ENCODE measurements around the gene PPP1R17. TPM values are rescaled to one million over a fixed set of nuclear protein-coding genes. Genes with fewer than 3 reads are reported as not detected.

Gene PPP1R17
- total RNA-seq = not detected in 2 replicates

DNA sequence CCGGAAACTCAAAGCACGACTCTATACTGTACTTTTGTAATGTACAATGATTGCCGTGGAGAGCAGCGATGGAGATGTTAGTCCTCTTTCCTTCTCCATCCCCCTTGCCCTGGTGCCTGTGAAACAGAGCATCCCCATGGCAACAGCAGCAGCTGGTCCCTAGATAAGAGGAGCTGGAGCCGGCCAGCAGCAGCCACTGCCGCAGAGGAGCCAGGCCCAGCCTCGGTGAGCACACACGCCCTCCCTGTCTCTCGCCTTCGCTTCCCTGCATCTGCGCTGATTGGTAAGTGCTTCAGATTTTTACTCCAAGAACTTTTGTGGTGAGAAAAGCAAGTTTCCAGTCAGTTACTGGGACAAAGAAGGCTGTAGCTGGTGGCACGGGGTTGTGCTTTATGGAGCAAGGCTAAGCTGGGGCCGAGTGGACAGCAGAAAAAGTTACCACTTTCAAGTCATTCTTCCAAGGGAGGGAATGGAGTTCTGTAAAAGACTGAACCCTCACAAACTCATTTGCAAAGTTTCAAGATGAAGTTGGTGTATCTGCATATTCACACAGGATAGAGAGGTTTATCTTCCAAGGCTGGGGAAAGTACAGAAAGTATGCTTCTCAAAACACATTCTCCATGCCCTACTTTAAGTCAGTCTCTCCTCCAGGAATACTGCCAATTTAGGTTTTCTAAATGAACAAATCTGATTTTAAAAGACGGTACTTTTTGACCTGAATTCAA is at the start of gene PPP1R17:
Gene PPP1R17 (plus strand): TSS at position 192 of the 725 bp plus-strand sequence. CDS start 5,227 bp downstream, outside the sequence.
- DNase-seq (ENCODE audit: low read depth, low spot score) = no peak

DNA sequence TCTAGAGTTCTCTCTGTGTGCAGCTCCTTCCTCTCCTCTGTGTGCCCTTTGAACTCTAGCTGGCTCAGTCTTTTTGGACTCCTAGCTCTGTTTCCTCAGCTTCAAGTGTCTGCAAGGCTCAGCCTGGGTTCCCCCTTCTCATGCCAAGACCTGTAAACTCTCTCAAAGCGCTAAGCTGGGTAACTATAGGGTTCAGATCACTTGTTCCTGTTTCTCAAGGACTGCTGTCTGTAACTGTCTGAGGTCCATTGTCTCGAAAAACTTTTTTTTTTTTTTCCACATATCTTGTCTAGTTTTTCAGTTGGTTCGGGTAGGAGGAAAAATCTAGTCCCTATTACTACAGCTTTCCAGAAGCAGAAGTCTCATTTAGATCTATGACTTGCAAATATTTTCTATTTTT is 46.6 kb upstream of the PPP1R17 start:
- DNase-seq (ENCODE audit: low read depth, low spot score) = no peak

DNA sequence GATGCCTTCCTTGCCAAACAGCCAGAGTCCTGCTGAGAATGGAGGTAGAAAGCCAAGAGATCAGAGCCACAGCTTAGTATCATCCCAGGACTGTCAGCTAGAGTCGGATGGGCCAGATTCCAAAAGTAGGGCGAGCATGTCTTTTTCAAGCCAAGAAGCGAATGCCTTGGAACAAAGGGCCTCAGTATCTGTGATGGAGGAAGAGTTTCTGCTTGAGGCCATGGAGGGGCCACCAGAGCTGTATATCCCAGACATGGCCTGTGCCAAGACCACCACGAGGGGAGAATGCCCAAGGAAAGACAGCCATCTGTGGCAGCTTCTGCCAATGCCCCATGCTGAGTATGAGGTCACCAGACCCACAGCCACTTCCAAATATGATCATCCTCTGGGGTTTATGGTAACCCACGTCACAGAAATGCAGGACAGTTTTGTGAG is 44.3 kb upstream of the PPP1R17 start:
- no peak for DNase-seq (ENCODE audit: low read depth, low spot score)

- DNase-seq (ENCODE audit: low read depth, low spot score) = no peak
These were observed 40.1 kb upstream of the PPP1R17 start for GRCh38 chr7:31646942-31647341.

GRCh38 chr7:31647511-31647910 is 39.5 kb upstream of the PPP1R17 start:
- DNase-seq (ENCODE audit: low read depth, low spot score) = no peak

GRCh38 chr7:31648288-31648687 is 38.7 kb upstream of the PPP1R17 start:
- DNase-seq (ENCODE audit: low read depth, low spot score) = no peak

DNA sequence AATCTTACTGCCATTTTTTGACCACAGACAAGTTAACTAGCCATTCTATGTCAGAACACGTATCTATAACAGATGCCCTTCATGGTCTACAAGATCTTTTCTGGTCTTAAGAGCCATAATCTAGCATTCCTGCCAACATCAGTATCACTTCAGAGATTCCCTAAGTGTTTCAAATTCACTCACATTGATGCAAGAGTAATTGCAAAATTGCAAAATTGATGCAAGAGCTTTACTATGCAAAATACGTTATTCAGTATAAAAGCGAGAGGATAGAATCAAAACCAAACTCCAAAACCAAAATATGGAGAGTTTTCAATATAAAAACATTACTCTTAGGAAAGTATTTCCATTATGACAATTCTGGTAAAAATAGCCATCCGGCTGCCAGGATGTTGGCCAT is 38.1 kb upstream of the PPP1R17 start:
- DNase-seq (ENCODE audit: low read depth, low spot score) = no peak

DNA sequence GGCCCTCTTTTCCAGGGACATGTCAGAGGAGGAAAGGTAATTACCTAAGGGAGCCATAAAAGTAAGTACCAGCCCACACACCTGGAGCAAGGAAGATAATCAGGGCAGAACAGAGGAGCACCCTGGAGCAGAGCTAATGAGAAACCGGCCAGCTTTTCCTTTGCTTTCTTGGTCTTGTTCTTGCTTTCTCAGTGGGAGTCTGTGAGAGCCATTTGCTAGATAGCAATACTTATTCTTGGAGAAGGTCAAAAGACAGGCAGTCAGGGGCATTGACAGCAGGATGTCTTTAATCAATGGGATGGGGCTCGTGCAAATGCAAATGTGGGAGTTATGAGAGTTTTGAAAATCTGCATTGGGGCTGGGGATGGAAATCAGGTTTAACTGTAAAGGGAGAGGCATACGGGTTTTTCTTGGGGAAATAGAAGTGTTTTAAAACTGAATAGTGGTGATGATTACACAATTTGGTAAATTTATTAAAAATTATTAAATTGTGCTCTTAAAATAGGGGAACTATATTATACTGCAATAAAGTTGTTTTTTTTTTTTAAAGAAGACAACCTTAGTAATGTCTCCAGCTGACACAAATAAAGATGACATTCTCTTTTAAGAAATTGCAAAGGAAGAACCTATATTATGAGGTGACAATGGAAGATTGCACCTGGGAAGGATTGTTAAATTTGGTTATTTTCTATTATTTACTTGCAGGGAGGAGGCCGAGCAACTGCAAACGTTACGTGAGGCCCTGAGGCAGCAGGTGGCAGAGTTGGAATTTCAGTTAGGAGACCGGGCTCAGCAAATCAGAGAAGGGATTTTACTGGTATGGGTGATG is 35.6 kb upstream of the PPP1R17 start:
- DNase-seq (ENCODE audit: low read depth, low spot score) = no peak

DNA sequence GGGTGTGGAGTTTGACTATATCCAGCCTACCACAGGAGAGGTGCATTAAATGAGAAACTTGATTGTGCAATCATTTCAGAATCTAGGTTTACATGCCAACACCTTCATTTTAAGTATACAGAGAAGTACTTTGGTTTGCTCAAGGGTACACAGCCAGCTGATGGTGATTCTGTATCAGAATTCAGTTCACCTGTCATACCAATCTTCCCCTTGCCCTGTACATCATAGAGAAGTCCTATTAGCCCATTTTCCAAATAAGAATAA is 35.0 kb upstream of the PPP1R17 start:
- no peak for DNase-seq (ENCODE audit: low read depth, low spot score)

GRCh38 chr7:31663072-31663471 is 23.9 kb upstream of the PPP1R17 start:
- DNase-seq (ENCODE audit: low read depth, low spot score) = no peak

GRCh38 chr7:31664890-31665289 is 22.1 kb upstream of the PPP1R17 start:
- DNase-seq (ENCODE audit: low read depth, low spot score) = no peak

DNA sequence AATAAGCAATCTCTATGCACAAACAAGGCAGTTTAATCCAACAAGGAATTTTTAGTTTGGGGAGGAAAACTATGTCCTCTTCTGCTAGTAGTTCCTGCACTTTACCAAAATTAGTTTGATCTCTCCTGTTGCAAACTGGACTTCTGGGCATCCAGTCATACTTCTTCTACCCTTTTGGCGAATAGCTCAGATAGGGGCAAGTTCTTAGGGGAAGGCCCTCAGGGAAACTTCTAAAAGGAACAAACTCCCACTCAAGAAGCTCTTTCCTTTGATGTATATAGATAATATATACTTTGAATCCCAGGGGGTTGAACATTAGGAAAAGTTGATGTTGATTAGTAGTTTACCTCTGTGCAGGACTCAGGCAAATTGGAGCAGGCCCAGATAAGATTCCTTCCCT is 21.5 kb upstream of the PPP1R17 start:
- DNase-seq (ENCODE audit: low read depth, low spot score) = no peak

GRCh38 chr7:31669461-31669860 is 17.6 kb upstream of the PPP1R17 start:
- no peak for DNase-seq (ENCODE audit: low read depth, low spot score)

DNA sequence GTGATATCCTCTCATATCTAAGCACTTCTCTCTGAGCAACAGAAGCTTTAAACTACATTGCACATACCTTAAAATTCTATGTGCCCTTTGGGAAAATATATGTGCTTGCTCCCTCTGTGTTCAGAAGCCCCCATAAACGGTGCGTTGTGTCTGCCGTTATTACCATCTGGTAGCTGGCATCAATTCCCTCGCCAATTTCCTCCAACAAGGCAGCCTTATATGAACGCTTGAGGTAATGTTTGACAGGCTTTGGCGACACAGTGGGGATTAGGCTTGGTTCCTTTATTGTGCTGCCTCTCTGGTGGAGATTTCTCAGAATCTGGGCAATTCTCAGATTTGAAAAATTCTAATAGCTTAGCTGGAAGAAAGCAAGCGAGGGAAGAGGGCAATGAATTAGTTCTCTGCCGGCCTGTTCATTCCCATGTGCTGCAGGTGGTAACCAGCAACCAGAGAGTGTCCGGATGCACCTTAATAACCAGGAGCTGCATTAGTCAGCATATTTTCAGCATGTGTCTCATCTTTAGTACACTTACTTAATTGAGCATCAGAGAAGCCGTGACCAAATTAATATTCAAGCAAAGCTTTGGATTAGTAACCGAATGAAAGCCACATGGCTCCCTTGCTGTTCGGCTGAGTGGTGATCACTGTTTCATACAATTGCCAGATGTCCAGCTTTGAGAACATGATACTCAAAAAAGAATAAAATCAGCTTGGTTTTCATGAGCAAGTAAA is 7.3 kb upstream of the PPP1R17 start:
- DNase-seq (ENCODE audit: low read depth, low spot score) = no peak

GRCh38 chr7:31683445-31684225 is 3.4 kb upstream of the PPP1R17 start:
- DNase-seq (ENCODE audit: low read depth, low spot score) = no peak

DNA sequence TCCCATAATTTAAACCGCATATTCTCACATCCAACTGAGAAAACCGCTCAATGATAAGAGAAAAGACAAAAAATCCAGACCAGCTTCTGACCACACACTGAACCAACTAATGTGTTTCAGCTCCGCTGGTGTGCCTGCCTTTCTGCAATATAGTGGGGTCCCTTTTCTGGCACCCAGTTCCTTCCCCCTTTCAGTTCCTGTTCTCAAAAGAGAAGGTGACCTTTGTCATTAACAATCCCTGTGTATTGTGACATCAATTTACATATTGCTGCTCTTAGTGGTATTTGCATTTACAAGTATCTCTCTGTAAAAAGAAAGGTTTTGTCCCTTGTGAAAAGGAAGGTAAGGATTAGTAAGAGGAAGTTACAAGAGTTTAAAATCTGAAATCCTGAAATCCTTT is 1.4 kb downstream of the PPP1R17 start:
- DNase-seq (ENCODE audit: low read depth, low spot score) = no peak

GRCh38 chr7:31688996-31689395 is 2.0 kb downstream of the PPP1R17 start:
- no peak for DNase-seq (ENCODE audit: low read depth, low spot score)

- DNase-seq (ENCODE audit: low read depth, low spot score) = no peak
These were observed 3.9 kb downstream of the PPP1R17 start for GRCh38 chr7:31690935-31691334.

GRCh38 chr7:31692451-31692850 is 5.4 kb downstream of the PPP1R17 start:
- no peak for DNase-seq (ENCODE audit: low read depth, low spot score)

DNA sequence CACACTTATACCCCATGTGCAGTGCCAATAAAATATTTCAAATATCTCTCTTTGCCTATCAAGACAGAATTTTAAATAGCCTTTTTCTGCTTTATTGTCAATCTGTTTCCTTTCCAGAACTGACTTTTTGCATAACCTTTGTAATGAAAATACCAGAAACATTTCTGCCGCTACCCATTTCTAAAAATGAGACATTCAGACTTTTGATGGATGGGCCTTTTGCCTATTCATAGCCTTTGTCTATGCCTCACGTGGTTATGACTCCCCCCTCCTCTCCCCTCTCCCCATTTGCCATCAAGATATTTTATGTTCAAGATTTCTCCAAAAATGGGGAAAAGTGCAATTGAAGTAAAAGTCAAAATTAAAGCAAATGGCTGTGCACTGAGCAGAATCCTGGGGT is 5.9 kb downstream of the PPP1R17 start:
- no peak for DNase-seq (ENCODE audit: low read depth, low spot score)

GRCh38 chr7:31695859-31696614 is 9.0 kb downstream of the PPP1R17 start:
- DNase-seq (ENCODE audit: low read depth, low spot score) = no peak
